ENCODE data around the gene LIMS2. TPM values are rescaled to one million over a fixed set of nuclear protein-coding genes. Genes with fewer than 3 reads are reported as not detected.

LIMS2 gene
- total RNA-seq, 1 donor from 2014 or later = 3.8 TPM

DNA sequence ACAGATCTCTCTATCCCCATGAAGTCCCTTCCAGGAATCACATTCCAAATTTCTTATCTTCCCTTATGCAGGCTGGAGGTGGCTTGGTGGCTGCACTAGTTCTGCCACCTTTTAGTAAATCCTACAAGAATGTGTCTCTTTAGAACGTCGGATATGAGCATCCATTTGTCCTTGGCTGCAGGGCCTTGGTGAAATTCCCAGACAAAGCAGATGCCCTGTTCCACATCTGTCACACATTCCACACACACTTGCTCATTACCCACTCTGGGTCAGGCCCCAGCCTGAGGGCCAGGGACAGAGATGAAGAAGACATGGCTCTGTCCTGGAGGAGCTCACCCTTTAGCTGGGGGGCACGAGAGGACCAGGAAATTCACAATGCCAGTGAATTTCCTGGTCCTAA lies 60.6 kb downstream of the LIMS2 start:
- peaks cover 4% of the 10 kb centered on the region for H3K9me3 Mint-ChIP-seq (ENCODE audit: unreplicated experiment)
- H3K4me3 Mint-ChIP-seq (ENCODE audit: unreplicated experiment) = no peak overlapping the region
- no peaks in the 10 kb centered on the region for H3K4me1 Mint-ChIP-seq (ENCODE audit: unreplicated experiment)
- peaks cover 6% of the 10 kb centered on the region for H3K27me3 Mint-ChIP-seq (ENCODE audit: unreplicated experiment)
- no peak for DNase-seq (ENCODE audit: low spot score)
- peaks cover 8% of the 10 kb centered on the region for H3K36me3 Mint-ChIP-seq (ENCODE audit: low read depth, unreplicated experiment)
- H3K27ac Mint-ChIP-seq (ENCODE audit: unreplicated experiment) = no peak overlapping the region
- TF ChIP-seq, protein P1, sequence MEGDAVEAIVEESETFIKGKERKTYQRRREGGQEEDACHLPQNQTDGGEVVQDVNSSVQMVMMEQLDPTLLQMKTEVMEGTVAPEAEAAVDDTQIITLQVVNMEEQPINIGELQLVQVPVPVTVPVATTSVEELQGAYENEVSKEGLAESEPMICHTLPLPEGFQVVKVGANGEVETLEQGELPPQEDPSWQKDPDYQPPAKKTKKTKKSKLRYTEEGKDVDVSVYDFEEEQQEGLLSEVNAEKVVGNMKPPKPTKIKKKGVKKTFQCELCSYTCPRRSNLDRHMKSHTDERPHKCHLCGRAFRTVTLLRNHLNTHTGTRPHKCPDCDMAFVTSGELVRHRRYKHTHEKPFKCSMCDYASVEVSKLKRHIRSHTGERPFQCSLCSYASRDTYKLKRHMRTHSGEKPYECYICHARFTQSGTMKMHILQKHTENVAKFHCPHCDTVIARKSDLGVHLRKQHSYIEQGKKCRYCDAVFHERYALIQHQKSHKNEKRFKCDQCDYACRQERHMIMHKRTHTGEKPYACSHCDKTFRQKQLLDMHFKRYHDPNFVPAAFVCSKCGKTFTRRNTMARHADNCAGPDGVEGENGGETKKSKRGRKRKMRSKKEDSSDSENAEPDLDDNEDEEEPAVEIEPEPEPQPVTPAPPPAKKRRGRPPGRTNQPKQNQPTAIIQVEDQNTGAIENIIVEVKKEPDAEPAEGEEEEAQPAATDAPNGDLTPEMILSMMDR (IDR thresholded peaks at IDR 0.05; ENCODE audit: unreplicated experiment) = no peak

GRCh38 chr2:127614246-127614645 lies 61.1 kb downstream of the LIMS2 start:
- no peak for DNase-seq (ENCODE audit: low spot score)

GRCh38 chr2:127612111-127612822 lies 63.1 kb downstream of the LIMS2 start:
- peaks cover 4% of the 10 kb centered on the region for H3K9me3 Mint-ChIP-seq (ENCODE audit: unreplicated experiment)
- H3K36me3 Mint-ChIP-seq (ENCODE audit: low read depth, unreplicated experiment) = peaks cover 5% of the 10 kb centered on the region
- H3K27ac Mint-ChIP-seq (ENCODE audit: unreplicated experiment) = no peak overlapping the region
- TF ChIP-seq, protein P1 (IDR thresholded peaks at IDR 0.05; ENCODE audit: unreplicated experiment) = no peak
- peaks cover 6% of the 10 kb centered on the region for H3K27me3 Mint-ChIP-seq (ENCODE audit: unreplicated experiment)
- H3K4me3 Mint-ChIP-seq (ENCODE audit: unreplicated experiment) = no peak overlapping the region
- H3K4me1 Mint-ChIP-seq (ENCODE audit: unreplicated experiment) = no peaks in the 10 kb centered on the region
- no peak for DNase-seq (ENCODE audit: low spot score)

More at GRCh38 chr2:127614246-127614645, 61.1 kb downstream of the LIMS2 start:
- Mint-ChIP-seq H3K36me3 (ENCODE audit: low read depth, unreplicated experiment) (peaks cover 8% of the 10 kb centered on the region), H3K9me3 (ENCODE audit: unreplicated experiment) (peaks cover 4% of the 10 kb centered on the region), H3K4me3 (ENCODE audit: unreplicated experiment) (no peak overlapping the region), H3K27me3 (ENCODE audit: unreplicated experiment) (peaks cover 6% of the 10 kb centered on the region), H3K4me1 (ENCODE audit: unreplicated experiment) (no peaks in the 10 kb centered on the region), H3K27ac (ENCODE audit: unreplicated experiment) (no peak overlapping the region)
- TF ChIP-seq, protein P1 (IDR thresholded peaks at IDR 0.05; ENCODE audit: unreplicated experiment) = no peak

DNA sequence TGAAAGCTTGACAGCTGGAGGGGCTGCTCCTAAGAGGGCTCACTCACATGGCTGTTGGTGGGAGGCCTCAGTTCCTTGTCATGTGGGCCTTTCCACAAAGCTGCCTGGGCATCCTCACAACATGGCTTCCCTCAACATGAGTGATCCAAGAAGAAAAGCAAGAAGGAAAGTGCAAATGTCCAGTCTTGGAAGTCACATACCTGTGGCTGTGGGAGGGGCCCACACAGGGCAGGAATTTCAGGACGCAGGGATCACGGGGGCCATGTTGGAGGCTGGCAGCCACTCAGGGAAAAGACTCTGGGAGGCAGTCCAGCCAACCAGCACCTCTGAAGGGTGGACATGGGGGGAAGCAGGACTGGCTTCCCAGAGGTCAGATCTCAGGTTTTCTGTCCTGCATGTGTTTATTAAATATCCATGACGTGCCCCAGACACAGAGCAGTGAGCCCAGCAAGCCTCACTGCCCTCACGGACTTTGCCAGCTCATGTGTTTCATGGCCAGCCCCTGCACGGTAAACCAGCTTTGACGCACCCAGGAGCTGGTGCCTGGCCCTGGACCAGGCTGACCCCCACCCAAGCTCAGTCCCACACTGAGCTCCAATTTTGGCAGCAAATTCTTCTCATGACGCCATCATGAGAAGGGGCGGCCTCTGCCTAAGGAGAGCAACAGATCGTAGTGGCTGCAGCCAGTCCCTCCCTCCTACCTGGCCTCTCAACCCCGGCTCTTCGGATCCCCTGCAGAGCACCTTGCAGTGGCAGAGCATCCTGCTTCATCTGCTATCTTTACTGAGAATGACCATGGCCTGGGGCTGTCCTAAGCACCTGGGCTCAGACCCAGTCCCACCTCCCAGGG lies 64.0 kb downstream of the LIMS2 start:
- H3K27me3 Mint-ChIP-seq (ENCODE audit: unreplicated experiment) = peaks cover 6% of the 10 kb centered on the region
- TF ChIP-seq, protein P1 (IDR thresholded peaks at IDR 0.05; ENCODE audit: unreplicated experiment) = no peak
- peaks cover 5% of the 10 kb centered on the region for H3K36me3 Mint-ChIP-seq (ENCODE audit: low read depth, unreplicated experiment)
- peaks cover 4% of the 10 kb centered on the region for H3K9me3 Mint-ChIP-seq (ENCODE audit: unreplicated experiment)
- no peaks in the 10 kb centered on the region for H3K4me1 Mint-ChIP-seq (ENCODE audit: unreplicated experiment)
- no peak overlapping the region for H3K27ac Mint-ChIP-seq (ENCODE audit: unreplicated experiment)
- no peak for DNase-seq (ENCODE audit: low spot score)
- no peak overlapping the region for H3K4me3 Mint-ChIP-seq (ENCODE audit: unreplicated experiment)

DNA sequence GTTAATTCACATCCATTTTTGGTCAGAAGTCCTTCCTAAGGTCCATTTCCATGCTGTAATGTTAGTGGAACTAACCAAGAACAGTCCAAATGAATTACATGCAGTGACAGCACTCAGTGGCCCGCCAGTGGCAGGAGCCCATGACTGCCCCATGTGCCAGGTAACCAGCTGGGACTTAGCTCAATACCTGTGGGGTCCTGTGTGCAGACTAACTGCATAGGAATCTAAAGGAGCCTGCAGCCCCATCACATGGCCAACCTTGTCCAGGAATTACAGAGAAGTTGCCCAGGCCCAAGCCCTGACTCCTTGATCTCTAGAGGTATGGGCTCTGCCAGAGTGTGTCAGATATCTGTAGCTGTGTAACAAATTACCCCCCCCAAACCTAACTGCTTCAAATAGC lies 64.8 kb downstream of the LIMS2 start:
- TF ChIP-seq, protein P1 (IDR thresholded peaks at IDR 0.05; ENCODE audit: unreplicated experiment) = no peak
- Mint-ChIP-seq H3K36me3 (ENCODE audit: low read depth, unreplicated experiment) (peaks cover 5% of the 10 kb centered on the region), H3K4me1 (ENCODE audit: unreplicated experiment) (no peaks in the 10 kb centered on the region), H3K27me3 (ENCODE audit: unreplicated experiment) (peaks cover 6% of the 10 kb centered on the region), H3K27ac (ENCODE audit: unreplicated experiment) (no peak overlapping the region), H3K9me3 (ENCODE audit: unreplicated experiment) (peaks cover 4% of the 10 kb centered on the region), H3K4me3 (ENCODE audit: unreplicated experiment) (no peak overlapping the region)
- no peak for DNase-seq (ENCODE audit: low spot score)
